Measurements from ENCODE around the gene SORCS2.

Gene SORCS2

DNA sequence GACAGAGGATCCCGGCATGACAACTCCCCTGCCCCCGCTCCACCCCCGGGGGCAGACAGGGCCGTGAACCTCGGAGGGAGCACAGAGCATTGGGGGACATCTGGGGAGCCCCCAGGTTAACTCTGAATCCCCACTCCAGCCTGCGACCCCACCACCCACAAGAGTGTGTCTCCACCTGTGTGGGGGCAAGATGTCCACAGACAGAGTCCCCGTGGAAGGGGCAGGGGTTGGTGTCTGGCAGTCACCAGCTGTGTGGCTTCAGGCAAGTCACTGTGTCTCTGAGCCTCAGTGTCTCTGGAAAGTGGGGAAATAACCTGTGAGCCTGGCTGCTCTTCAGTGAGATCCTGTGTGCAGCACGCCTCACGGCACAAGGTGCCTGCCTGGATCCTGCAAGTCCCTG, 508.3 kb downstream of the SORCS2 start:
- DNase-seq (ENCODE audit: low spot score): no peak
- in situ Hi-C loops (cut with MboI; ENCODE audit: low sequenced_read_pairs, unreplicated experiment): loop anchor here (25.0 kb wide), 1 partner anchor 513 kb away; the partner anchor contains the start of gene SORCS2
- TF ChIP-seq, protein P1, sequence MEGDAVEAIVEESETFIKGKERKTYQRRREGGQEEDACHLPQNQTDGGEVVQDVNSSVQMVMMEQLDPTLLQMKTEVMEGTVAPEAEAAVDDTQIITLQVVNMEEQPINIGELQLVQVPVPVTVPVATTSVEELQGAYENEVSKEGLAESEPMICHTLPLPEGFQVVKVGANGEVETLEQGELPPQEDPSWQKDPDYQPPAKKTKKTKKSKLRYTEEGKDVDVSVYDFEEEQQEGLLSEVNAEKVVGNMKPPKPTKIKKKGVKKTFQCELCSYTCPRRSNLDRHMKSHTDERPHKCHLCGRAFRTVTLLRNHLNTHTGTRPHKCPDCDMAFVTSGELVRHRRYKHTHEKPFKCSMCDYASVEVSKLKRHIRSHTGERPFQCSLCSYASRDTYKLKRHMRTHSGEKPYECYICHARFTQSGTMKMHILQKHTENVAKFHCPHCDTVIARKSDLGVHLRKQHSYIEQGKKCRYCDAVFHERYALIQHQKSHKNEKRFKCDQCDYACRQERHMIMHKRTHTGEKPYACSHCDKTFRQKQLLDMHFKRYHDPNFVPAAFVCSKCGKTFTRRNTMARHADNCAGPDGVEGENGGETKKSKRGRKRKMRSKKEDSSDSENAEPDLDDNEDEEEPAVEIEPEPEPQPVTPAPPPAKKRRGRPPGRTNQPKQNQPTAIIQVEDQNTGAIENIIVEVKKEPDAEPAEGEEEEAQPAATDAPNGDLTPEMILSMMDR (IDR thresholded peaks at IDR 0.05; ENCODE audit: borderline replicate concordance, control extremely low read depth, extremely low read depth, insufficient read depth, missing control alignments): no peak

DNA sequence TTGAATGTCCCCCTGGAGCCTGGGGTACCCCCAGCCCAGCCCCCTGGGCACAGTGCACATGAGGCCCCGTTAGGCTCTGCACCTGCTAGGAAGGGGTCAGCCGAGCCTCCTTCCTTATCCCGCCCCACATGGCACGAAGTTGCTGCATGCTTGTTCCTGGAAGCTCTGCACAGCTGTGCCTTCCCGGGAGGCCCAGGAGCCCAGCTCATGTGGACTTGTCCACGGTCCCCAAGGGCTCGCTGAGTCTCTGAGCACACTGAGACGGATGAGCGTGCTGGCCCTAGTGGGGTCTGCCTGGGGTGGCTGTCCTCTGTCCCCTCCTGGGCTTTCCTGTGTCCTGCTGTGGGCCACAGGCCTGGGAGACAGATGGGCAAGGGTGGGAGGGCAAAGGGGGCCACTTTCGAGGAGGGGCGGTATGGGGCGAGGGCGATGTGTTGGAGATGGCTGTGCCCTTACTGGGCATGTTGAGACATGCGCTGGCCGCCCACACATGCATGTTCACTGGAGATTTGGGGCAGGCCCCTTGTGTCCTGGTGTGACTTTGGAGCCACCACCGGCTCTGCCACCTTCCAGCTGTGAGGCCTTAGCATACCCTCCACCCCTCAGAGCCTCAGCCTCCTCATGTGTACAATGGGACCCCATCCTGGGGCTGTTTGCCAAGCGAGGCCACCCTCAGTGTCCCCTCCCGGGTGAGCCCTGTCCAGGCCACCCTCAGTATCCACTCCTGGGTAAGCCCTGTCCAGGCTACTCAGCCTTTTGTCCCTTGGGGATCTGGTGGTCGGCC, 509.7 kb downstream of the SORCS2 start:
- in situ Hi-C loops (cut with MboI; ENCODE audit: low sequenced_read_pairs, unreplicated experiment): loop anchor here (25.0 kb wide), 1 partner anchor 515 kb away; the partner anchor contains the start of gene SORCS2
- DNase-seq (ENCODE audit: low spot score): no peak
- TF ChIP-seq, protein P1 (IDR thresholded peaks at IDR 0.05; ENCODE audit: borderline replicate concordance, control extremely low read depth, extremely low read depth, insufficient read depth, missing control alignments): no peak

DNA sequence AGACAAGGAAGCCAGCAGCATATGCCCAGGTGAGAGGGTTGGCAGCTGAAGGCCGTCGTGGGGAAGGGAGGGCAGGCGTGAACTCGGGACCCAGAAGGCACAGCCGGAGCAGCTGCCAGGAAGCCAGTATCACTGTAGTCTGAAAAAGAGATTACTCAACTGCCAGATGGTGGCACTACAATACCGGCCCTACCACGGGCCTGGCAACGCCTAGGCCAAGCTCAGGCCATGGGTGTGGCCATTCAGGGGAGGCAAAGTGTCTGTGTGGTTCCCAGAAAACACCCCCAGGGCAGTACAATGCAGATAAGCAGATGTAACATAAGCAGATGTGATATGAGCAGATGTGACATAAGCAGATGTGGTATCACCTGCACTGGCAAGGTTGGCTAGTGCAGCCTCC, 511.4 kb downstream of the SORCS2 start:
- in situ Hi-C loops (cut with MboI; ENCODE audit: low sequenced_read_pairs, unreplicated experiment): loop anchor here (25.0 kb wide), 1 partner anchor 516 kb away; the partner anchor contains the start of gene SORCS2
- no peak for DNase-seq (ENCODE audit: low spot score)
- TF ChIP-seq, protein P1 (IDR thresholded peaks at IDR 0.05; ENCODE audit: borderline replicate concordance, control extremely low read depth, extremely low read depth, insufficient read depth, missing control alignments): no peak

DNA sequence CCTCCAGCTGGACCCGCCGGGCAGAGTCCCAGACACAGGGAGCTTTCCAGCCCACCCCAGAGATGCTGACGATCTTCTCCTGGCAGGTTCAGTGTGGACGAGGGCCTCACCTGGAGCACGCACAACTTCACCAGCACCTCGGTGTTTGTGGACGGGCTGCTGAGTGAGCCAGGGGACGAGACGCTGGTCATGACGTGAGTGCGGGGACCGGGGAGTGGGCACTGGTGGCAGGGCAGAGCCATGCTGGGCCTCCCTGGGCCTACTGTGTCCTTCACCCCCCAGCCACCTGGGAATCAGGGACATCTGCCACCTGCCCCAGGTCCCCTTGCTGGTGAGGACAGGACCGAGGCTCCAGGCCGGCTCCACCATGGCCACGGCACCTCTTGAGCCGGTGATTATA, 511.8 kb downstream of the SORCS2 start:
- no peak for DNase-seq (ENCODE audit: low spot score)
- in situ Hi-C loops (cut with MboI; ENCODE audit: low sequenced_read_pairs, unreplicated experiment): loop anchor here (25.0 kb wide), 1 partner anchor 517 kb away; the partner anchor contains the start of gene SORCS2
- TF ChIP-seq, protein P1 (IDR thresholded peaks at IDR 0.05; ENCODE audit: borderline replicate concordance, control extremely low read depth, extremely low read depth, insufficient read depth, missing control alignments): no peak

DNA sequence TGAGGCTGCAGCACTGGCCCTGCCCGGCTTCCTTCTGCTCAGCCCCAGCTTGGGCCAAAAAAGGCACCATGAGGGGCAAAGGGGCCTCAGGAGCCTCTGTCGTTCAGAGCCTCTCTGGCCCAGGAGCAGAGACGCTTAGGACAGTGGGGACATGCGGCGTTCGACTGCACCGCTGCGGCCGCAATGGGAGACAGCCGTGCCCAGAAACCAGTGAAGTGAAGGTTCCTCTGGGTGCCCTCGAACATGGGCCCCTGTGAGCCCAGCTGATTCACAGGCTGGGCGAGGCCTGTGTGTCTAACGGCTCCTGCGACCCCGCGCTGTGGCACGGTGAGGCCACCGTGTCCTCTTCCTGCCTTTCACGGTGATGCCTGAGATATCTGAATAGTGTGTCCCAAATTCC, 512.3 kb downstream of the SORCS2 start:
- DNase-seq (ENCODE audit: low spot score): no peak
- in situ Hi-C loops (cut with MboI; ENCODE audit: low sequenced_read_pairs, unreplicated experiment): loop anchor here (25.0 kb wide), 1 partner anchor 517 kb away; the partner anchor contains the start of gene SORCS2
- TF ChIP-seq, protein P1 (IDR thresholded peaks at IDR 0.05; ENCODE audit: borderline replicate concordance, control extremely low read depth, extremely low read depth, insufficient read depth, missing control alignments): no peak

DNA sequence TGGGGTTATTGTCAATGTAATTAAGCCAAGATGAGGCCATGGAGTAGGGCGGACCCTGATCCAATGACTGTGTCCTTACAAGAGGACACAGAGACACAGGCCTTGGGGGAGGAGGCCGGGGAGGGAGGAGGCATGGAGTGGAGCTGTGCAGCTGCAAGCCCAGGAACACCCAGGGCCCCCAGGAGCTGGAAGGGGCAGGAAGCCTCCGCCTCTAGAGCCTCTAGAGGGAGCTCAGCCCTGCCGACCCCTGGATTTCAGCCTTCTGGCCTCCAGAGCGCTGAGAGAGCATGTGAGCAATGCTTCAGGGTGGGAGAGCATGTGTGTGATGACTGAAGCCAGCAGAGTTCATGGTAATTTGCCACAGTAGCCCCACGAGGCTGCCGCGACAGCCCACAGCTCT, 512.7 kb downstream of the SORCS2 start:
- DNase-seq (ENCODE audit: low spot score): no peak
- in situ Hi-C loops (cut with MboI; ENCODE audit: low sequenced_read_pairs, unreplicated experiment): loop anchor here (25.0 kb wide), 1 partner anchor 518 kb away; the partner anchor contains the start of gene SORCS2
- TF ChIP-seq, protein P1 (IDR thresholded peaks at IDR 0.05; ENCODE audit: borderline replicate concordance, control extremely low read depth, extremely low read depth, insufficient read depth, missing control alignments): no peak

Measured in GM13976 (cell line).